ENCODE results near the gene GRM8.
"Not testable (repeated sequence)": the region's sequence is repeated elsewhere in the genome, so short reads cannot be mapped to it uniquely, and the experiment has no call there.

Gene GRM8

GRCh38 chr7:126843336-126843735 is 409.4 kb downstream of the GRM8 start:
- Histone ChIP-seq H3K36me3 (ENCODE audit: insufficient read depth, low read length) (no peaks in the 10 kb centered on the region), H3K27me3 (ENCODE audit: control insufficient read depth in 1 of 2, insufficient read depth in 2 of 2, low read length in 2 of 2) (no peaks in the 10 kb centered on the region), H3K27ac (ENCODE audit: low read depth, low read length) (no peak overlapping the region), H3K4me1 (ENCODE audit: insufficient read depth, low read length) (no peaks in the 10 kb centered on the region), H3K4me3 (ENCODE audit: low read depth in 1 of 2, low read length in 2 of 2) (no peak overlapping the region), H3K9me3 (ENCODE audit: low read length) (no peaks in the 10 kb centered on the region), H3K9ac (ENCODE audit: low read length) (no peak overlapping the region)

GRCh38 chr7:126842451-126842850 is 410.3 kb downstream of the GRM8 start:
- Histone ChIP-seq H3K9ac (ENCODE audit: low read length) (no peak overlapping the region), H3K9me3 (ENCODE audit: low read length) (no peaks in the 10 kb centered on the region), H3K36me3 (ENCODE audit: insufficient read depth, low read length) (no peaks in the 10 kb centered on the region), H3K4me3 (ENCODE audit: low read depth in 1 of 2, low read length in 2 of 2) (no peak overlapping the region), H3K27me3 (ENCODE audit: control insufficient read depth in 1 of 2, insufficient read depth in 2 of 2, low read length in 2 of 2) (no peaks in the 10 kb centered on the region), H3K27ac (ENCODE audit: low read depth, low read length) (no peak overlapping the region), H3K4me1 (ENCODE audit: insufficient read depth, low read length) (no peaks in the 10 kb centered on the region)

- no peaks in the 10 kb centered on the region for H3K9me3 ChIP-seq (ENCODE audit: low read length)
- H3K9ac ChIP-seq (ENCODE audit: low read length) = no peak overlapping the region
- H3K36me3 ChIP-seq (ENCODE audit: insufficient read depth, low read length) = no peaks in the 10 kb centered on the region
- H3K27ac ChIP-seq (ENCODE audit: low read depth, low read length) = no peak overlapping the region
- no peaks in the 10 kb centered on the region for H3K27me3 ChIP-seq (ENCODE audit: control insufficient read depth in 1 of 2, insufficient read depth in 2 of 2, low read length in 2 of 2)
- H3K4me1 ChIP-seq (ENCODE audit: insufficient read depth, low read length) = no peaks in the 10 kb centered on the region
- no peak overlapping the region for H3K4me3 ChIP-seq (ENCODE audit: low read depth in 1 of 2, low read length in 2 of 2)
These were observed 411.9 kb downstream of the GRM8 start for GRCh38 chr7:126840869-126841268.

- no peaks in the 10 kb centered on the region for H3K9me3 ChIP-seq (ENCODE audit: low read length)
- H3K27ac ChIP-seq (ENCODE audit: low read depth, low read length) = no peak overlapping the region
- H3K9ac ChIP-seq (ENCODE audit: low read length) = no peak overlapping the region
- no peaks in the 10 kb centered on the region for H3K36me3 ChIP-seq (ENCODE audit: insufficient read depth, low read length)
- H3K4me3 ChIP-seq (ENCODE audit: low read depth in 1 of 2, low read length in 2 of 2) = no peak overlapping the region
- H3K27me3 ChIP-seq (ENCODE audit: control insufficient read depth in 1 of 2, insufficient read depth in 2 of 2, low read length in 2 of 2) = no peaks in the 10 kb centered on the region
- no peaks in the 10 kb centered on the region for H3K4me1 ChIP-seq (ENCODE audit: insufficient read depth, low read length)
These were observed 413.1 kb downstream of the GRM8 start for GRCh38 chr7:126839624-126840023.

- H3K9ac ChIP-seq (ENCODE audit: low read length) = no peak overlapping the region
- H3K36me3 ChIP-seq (ENCODE audit: insufficient read depth, low read length) = no peaks in the 10 kb centered on the region
- no peaks in the 10 kb centered on the region for H3K27me3 ChIP-seq (ENCODE audit: control insufficient read depth in 1 of 2, insufficient read depth in 2 of 2, low read length in 2 of 2)
- H3K27ac ChIP-seq (ENCODE audit: low read depth, low read length) = no peak overlapping the region
- no peaks in the 10 kb centered on the region for H3K9me3 ChIP-seq (ENCODE audit: low read length)
- H3K4me1 ChIP-seq (ENCODE audit: insufficient read depth, low read length) = no peaks in the 10 kb centered on the region
- H3K4me3 ChIP-seq (ENCODE audit: low read depth in 1 of 2, low read length in 2 of 2) = no peak overlapping the region
These were observed 414.5 kb downstream of the GRM8 start for GRCh38 chr7:126838194-126838593.

GRCh38 chr7:126831241-126831640 is 421.5 kb downstream of the GRM8 start:
- not testable (repeated sequence) for H3K4me3 ChIP-seq (ENCODE audit: low read depth in 1 of 2, low read length in 2 of 2); H3K27ac ChIP-seq (ENCODE audit: low read depth, low read length); H3K9ac ChIP-seq (ENCODE audit: low read length); H3K4me1 ChIP-seq (ENCODE audit: insufficient read depth, low read length); H3K27me3 ChIP-seq (ENCODE audit: control insufficient read depth in 1 of 2, insufficient read depth in 2 of 2, low read length in 2 of 2); H3K9me3 ChIP-seq (ENCODE audit: low read length); H3K36me3 ChIP-seq (ENCODE audit: insufficient read depth, low read length)

GRCh38 chr7:126820925-126821324 is 431.8 kb downstream of the GRM8 start:
- H3K27ac ChIP-seq (ENCODE audit: low read depth, low read length) = no peak overlapping the region
- H3K27me3 ChIP-seq (ENCODE audit: control insufficient read depth in 1 of 2, insufficient read depth in 2 of 2, low read length in 2 of 2) = no peaks in the 10 kb centered on the region

GRCh38 chr7:126819197-126819484 is 433.6 kb downstream of the GRM8 start:
- H3K36me3 ChIP-seq (ENCODE audit: insufficient read depth, low read length) = no peaks in the 10 kb centered on the region
- H3K4me3 ChIP-seq (ENCODE audit: low read depth in 1 of 2, low read length in 2 of 2) = no peak overlapping the region
- H3K27me3 ChIP-seq (ENCODE audit: control insufficient read depth in 1 of 2, insufficient read depth in 2 of 2, low read length in 2 of 2) = no peaks in the 10 kb centered on the region
- no peaks in the 10 kb centered on the region for H3K9me3 ChIP-seq (ENCODE audit: low read length)
- no peak overlapping the region for H3K27ac ChIP-seq (ENCODE audit: low read depth, low read length)
- H3K4me1 ChIP-seq (ENCODE audit: insufficient read depth, low read length) = no peaks in the 10 kb centered on the region
- H3K9ac ChIP-seq (ENCODE audit: low read length) = no peak overlapping the region

More at GRCh38 chr7:126820925-126821324, 431.8 kb downstream of the GRM8 start:
- no peaks in the 10 kb centered on the region for H3K9me3 ChIP-seq (ENCODE audit: low read length)
- no peak overlapping the region for H3K4me3 ChIP-seq (ENCODE audit: low read depth in 1 of 2, low read length in 2 of 2)
- H3K36me3 ChIP-seq (ENCODE audit: insufficient read depth, low read length) = no peaks in the 10 kb centered on the region
- H3K9ac ChIP-seq (ENCODE audit: low read length) = no peak overlapping the region
- no peaks in the 10 kb centered on the region for H3K4me1 ChIP-seq (ENCODE audit: insufficient read depth, low read length)

- H3K4me1 ChIP-seq (ENCODE audit: insufficient read depth, low read length) = no peaks in the 10 kb centered on the region
- no peak overlapping the region for H3K27ac ChIP-seq (ENCODE audit: low read depth, low read length)
- H3K27me3 ChIP-seq (ENCODE audit: control insufficient read depth in 1 of 2, insufficient read depth in 2 of 2, low read length in 2 of 2) = no peaks in the 10 kb centered on the region
- no peaks in the 10 kb centered on the region for H3K9me3 ChIP-seq (ENCODE audit: low read length)
- no peaks in the 10 kb centered on the region for H3K36me3 ChIP-seq (ENCODE audit: insufficient read depth, low read length)
- no peak overlapping the region for H3K9ac ChIP-seq (ENCODE audit: low read length)
- H3K4me3 ChIP-seq (ENCODE audit: low read depth in 1 of 2, low read length in 2 of 2) = no peak overlapping the region
These were observed 434.1 kb downstream of the GRM8 start for GRCh38 chr7:126818393-126819196.

- H3K9ac ChIP-seq (ENCODE audit: low read length) = no peak overlapping the region
- H3K9me3 ChIP-seq (ENCODE audit: low read length) = no peaks in the 10 kb centered on the region
- no peak overlapping the region for H3K4me3 ChIP-seq (ENCODE audit: low read depth in 1 of 2, low read length in 2 of 2)
- H3K4me1 ChIP-seq (ENCODE audit: insufficient read depth, low read length) = no peaks in the 10 kb centered on the region
- H3K27ac ChIP-seq (ENCODE audit: low read depth, low read length) = no peak overlapping the region
- H3K27me3 ChIP-seq (ENCODE audit: control insufficient read depth in 1 of 2, insufficient read depth in 2 of 2, low read length in 2 of 2) = no peaks in the 10 kb centered on the region
- H3K36me3 ChIP-seq (ENCODE audit: insufficient read depth, low read length) = no peaks in the 10 kb centered on the region
These were observed 443.6 kb downstream of the GRM8 start for GRCh38 chr7:126809188-126809587.

GRCh38 chr7:126806614-126807013 is 446.1 kb downstream of the GRM8 start:
- no peaks in the 10 kb centered on the region for H3K27me3 ChIP-seq (ENCODE audit: control insufficient read depth in 1 of 2, insufficient read depth in 2 of 2, low read length in 2 of 2)
- H3K36me3 ChIP-seq (ENCODE audit: insufficient read depth, low read length) = no peaks in the 10 kb centered on the region
- no peak overlapping the region for H3K9ac ChIP-seq (ENCODE audit: low read length)
- H3K4me1 ChIP-seq (ENCODE audit: insufficient read depth, low read length) = no peaks in the 10 kb centered on the region
- H3K9me3 ChIP-seq (ENCODE audit: low read length) = no peaks in the 10 kb centered on the region
- H3K27ac ChIP-seq (ENCODE audit: low read depth, low read length) = no peak overlapping the region
- no peak overlapping the region for H3K4me3 ChIP-seq (ENCODE audit: low read depth in 1 of 2, low read length in 2 of 2)

- H3K27me3 ChIP-seq (ENCODE audit: control insufficient read depth in 1 of 2, insufficient read depth in 2 of 2, low read length in 2 of 2) = no peaks in the 10 kb centered on the region
- no peak overlapping the region for H3K27ac ChIP-seq (ENCODE audit: low read depth, low read length)
- H3K9me3 ChIP-seq (ENCODE audit: low read length) = no peaks in the 10 kb centered on the region
- no peaks in the 10 kb centered on the region for H3K4me1 ChIP-seq (ENCODE audit: insufficient read depth, low read length)
- no peak overlapping the region for H3K9ac ChIP-seq (ENCODE audit: low read length)
- no peaks in the 10 kb centered on the region for H3K36me3 ChIP-seq (ENCODE audit: insufficient read depth, low read length)
- no peak overlapping the region for H3K4me3 ChIP-seq (ENCODE audit: low read depth in 1 of 2, low read length in 2 of 2)
These were observed 447.4 kb downstream of the GRM8 start for GRCh38 chr7:126805351-126805750.
